ENCODE measurements around the gene TPRN.

Gene TPRN

GRCh38 chr9:137173796-137174664 lies 26.5 kb downstream of the TPRN start:
- no peak for DNase-seq (ENCODE audit: low read depth, low spot score)

- no peak for DNase-seq (ENCODE audit: low read depth, low spot score)
Measured at GRCh38 chr9:137172901-137173795, 27.4 kb downstream of the TPRN start.

- no peak for DNase-seq (ENCODE audit: low read depth, low spot score)
Measured at GRCh38 chr9:137171149-137171900, 29.2 kb downstream of the TPRN start.

GRCh38 chr9:137170486-137171148 lies 29.9 kb downstream of the TPRN start:
- DNase-seq (ENCODE audit: low read depth, low spot score) = no peak

- no peak for DNase-seq (ENCODE audit: low read depth, low spot score)
Measured at GRCh38 chr9:137169896-137170358, 30.6 kb downstream of the TPRN start, which contains the start of gene LRRC26. Gene LRRC26, minus strand, starts transcription at chr9:137170051. Its CDS starts 108 bp downstream, at chr9:137169943.

- DNase-seq (ENCODE audit: low read depth, low spot score) = no peak
Measured at GRCh38 chr9:137168904-137169856, 31.4 kb downstream of the TPRN start.

GRCh38 chr9:137168573-137168903 lies 32.0 kb downstream of the TPRN start:
- DNase-seq (ENCODE audit: low read depth, low spot score) = no peak

- DNase-seq (ENCODE audit: low read depth, low spot score) = no peak
Measured at GRCh38 chr9:137167747-137168572, 32.6 kb downstream of the TPRN start.

GRCh38 chr9:137167277-137167746 lies 33.2 kb downstream of the TPRN start:
- DNase-seq (ENCODE audit: low read depth, low spot score) = no peak

GRCh38 chr9:137166380-137167229 lies 33.9 kb downstream of the TPRN start:
- DNase-seq (ENCODE audit: low read depth, low spot score) = no peak

GRCh38 chr9:137165250-137165836 lies 35.2 kb downstream of the TPRN start:
- DNase-seq (ENCODE audit: low read depth, low spot score) = no peak

- no peak for DNase-seq (ENCODE audit: low read depth, low spot score)
Measured at GRCh38 chr9:137164370-137165249, 35.9 kb downstream of the TPRN start.

- no peak for DNase-seq (ENCODE audit: low read depth, low spot score)
Measured at GRCh38 chr9:137163805-137164204, 36.7 kb downstream of the TPRN start.

GRCh38 chr9:137163365-137163715 lies 37.2 kb downstream of the TPRN start:
- DNase-seq (ENCODE audit: low read depth, low spot score) = no peak

GRCh38 chr9:137162505-137163364 lies 37.8 kb downstream of the TPRN start:
- DNase-seq (ENCODE audit: low read depth, low spot score) = no peak

All from activated naive CD8-positive, alpha-beta T cell treated with anti-CD3 and anti-CD28 coated beads, Interleukin-2, amount 50 U/mL, for 16 hours (primary cell).